Endothelial cell (in vitro differentiated cells): ENCODE results near the gene FGGY. TPM values are rescaled to one million over a fixed set of nuclear protein-coding genes. Genes with fewer than 3 reads are reported as not detected.
A peak's percentile ranks its signal among the peaks of the same experiment; 100 is the strongest.
"Not testable (repeated sequence)": the region's sequence is repeated elsewhere in the genome, so short reads cannot be mapped to it uniquely, and the experiment has no call there.

ENCODE experiments used
- DNase-seq: peaks from one replicate; pipeline ENCODE4 v3.0.0; 2021; ENCODE audit warnings: low spot score
- H3K27ac Mint-ChIP-seq: one replicate; pipeline ENCODE4 v1.8.0; 2021; ENCODE audit warnings: mixed read lengths, inconsistent platforms; ENCODE audit not compliant: unreplicated experiment
- H3K27me3 Mint-ChIP-seq: one replicate; pipeline ENCODE4 v1.8.0; 2021; ENCODE audit warnings: mild to moderate bottlenecking, moderate library complexity, mixed read lengths, inconsistent platforms; ENCODE audit not compliant: unreplicated experiment
- H3K36me3 Mint-ChIP-seq: one replicate; pipeline ENCODE4 v1.8.0; 2021; ENCODE audit warnings: mild to moderate bottlenecking, low read depth, mixed read lengths, inconsistent platforms; ENCODE audit not compliant: unreplicated experiment
- H3K4me1 Mint-ChIP-seq: one replicate; pipeline ENCODE4 v1.8.0; 2021; ENCODE audit warnings: mild to moderate bottlenecking, mixed read lengths, inconsistent platforms; ENCODE audit not compliant: unreplicated experiment
- H3K4me3 Mint-ChIP-seq: one replicate; pipeline ENCODE4 v1.8.0; 2021; ENCODE audit warnings: mild to moderate bottlenecking, mixed read lengths, inconsistent platforms; ENCODE audit not compliant: unreplicated experiment
- H3K9me3 Mint-ChIP-seq: one replicate; pipeline ENCODE4 v1.8.0; 2021; ENCODE audit warnings: mixed read lengths, inconsistent platforms; ENCODE audit not compliant: unreplicated experiment
- CTCF ChIP-seq: fragments of 200-600 bp; sonication (generic); IDR thresholded peaks from one replicate; pipeline ENCODE4 v1.5.0; 2021; ENCODE audit warnings: antibody characterized with exemption; ENCODE audit not compliant: unreplicated experiment
- total RNA-seq: library from RNA; stranded (reverse); fragmentation: NEBNext Ultra II Directional; extraction: Animal tissue kit (Norgen Biotek cat#: 25700); gene quantifications from one replicate; pipeline ENCODE4 v1.2.1, GENCODE V29; 2021; ENCODE audit not compliant: unreplicated experiment

Gene FGGY
- total RNA-seq, 1 donor from 2014 or later: 41.2 TPM

DNA sequence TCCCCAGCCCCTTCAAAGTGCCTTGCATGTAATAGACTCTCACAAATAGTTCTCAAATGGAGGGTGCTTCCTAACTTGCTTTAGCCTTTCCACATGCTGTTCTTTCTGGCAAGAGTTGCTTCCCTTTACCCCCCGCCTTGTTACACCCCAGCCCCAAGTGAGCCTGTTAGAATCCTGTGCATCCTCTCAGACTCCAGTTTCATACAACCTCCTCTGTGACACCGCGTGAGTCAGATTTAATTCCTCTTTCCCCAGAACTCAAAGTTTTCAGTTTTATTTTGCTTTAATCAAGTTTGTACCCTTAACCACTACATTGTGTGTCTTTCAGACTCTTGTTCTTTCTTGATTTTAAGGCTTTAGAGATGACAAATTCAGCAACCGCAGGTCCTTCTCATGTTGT lies 283.4 kb downstream of the FGGY start:
- H3K36me3 Mint-ChIP-seq: peaks cover 17% of the 10 kb centered on the region
- no peak overlapping the region for H3K4me3 Mint-ChIP-seq
- DNase-seq: no peak
- no peaks in the 10 kb centered on the region for H3K4me1 Mint-ChIP-seq
- no peaks in the 10 kb centered on the region for H3K9me3 Mint-ChIP-seq
- peaks cover 1% of the 10 kb centered on the region for H3K27me3 Mint-ChIP-seq
- TF ChIP-seq CTCF: no peak
- no peak overlapping the region for H3K27ac Mint-ChIP-seq

- not testable (repeated sequence) for H3K27ac Mint-ChIP-seq, DNase-seq, H3K9me3 Mint-ChIP-seq, H3K4me3 Mint-ChIP-seq, H3K36me3 Mint-ChIP-seq, H3K27me3 Mint-ChIP-seq
- H3K4me1 Mint-ChIP-seq: peaks cover 13% of the 10 kb centered on the region
Observed at GRCh38 chr1:59592410-59592809, 295.5 kb downstream of the FGGY start.

- no peaks in the 10 kb centered on the region for H3K36me3 Mint-ChIP-seq
- H3K4me3 Mint-ChIP-seq: no peak overlapping the region
- peaks cover 13% of the 10 kb centered on the region for H3K4me1 Mint-ChIP-seq
- no peaks in the 10 kb centered on the region for H3K27me3 Mint-ChIP-seq
- no peak overlapping the region for H3K27ac Mint-ChIP-seq
- DNase-seq: no peak
- no peaks in the 10 kb centered on the region for H3K9me3 Mint-ChIP-seq
- no peak for TF ChIP-seq CTCF
Observed at GRCh38 chr1:59592924-59593323, 296.0 kb downstream of the FGGY start.

DNA sequence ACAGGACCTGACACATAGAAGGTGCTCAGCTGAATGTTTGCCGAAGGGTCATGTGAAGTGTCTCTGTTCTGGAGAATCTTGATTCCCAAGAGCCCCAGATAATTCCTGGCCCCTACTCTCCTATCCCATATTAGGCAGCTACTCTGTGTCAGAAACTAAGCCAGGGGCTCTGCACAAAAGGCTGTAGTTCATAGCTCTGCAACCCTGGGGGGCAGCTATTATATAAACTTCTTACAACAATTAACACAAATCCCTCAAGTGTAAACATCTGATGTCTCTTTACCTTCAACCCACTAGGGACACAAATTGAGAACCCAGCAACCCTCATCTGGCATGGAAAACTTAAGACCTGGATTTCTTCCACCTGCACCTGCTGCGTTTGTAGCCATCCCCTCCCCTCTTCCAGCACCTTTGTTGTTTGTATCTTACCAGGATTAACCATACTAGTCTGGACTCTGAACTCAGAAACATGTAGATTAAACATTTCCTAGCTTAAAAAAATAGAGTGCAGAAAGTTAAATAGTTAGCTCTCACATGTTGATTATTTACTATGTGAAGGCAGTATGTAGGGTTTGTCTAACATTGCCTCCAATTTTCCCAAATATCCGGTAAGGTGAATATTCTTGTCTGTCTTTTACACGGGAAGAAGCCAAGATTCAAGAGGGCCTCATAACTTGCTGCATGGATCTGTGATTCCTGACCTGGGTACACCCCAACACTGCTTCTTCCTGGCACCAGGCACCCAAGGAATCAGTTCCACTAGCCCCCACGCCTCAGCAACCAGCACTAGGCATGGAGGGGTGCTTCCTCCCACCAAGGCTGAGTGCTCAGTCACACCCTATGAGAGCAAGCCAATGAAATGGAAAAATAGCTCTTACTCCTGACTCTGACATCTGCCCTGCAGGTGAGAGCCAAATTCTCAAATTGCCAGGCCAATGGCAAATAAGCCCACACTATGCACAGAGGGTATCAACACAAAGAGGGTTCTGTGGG lies 297.2 kb downstream of the FGGY start:
- Mint-ChIP-seq H3K4me3 (peak overlapping the region; percentile 40), H3K27me3 (no peaks in the 10 kb centered on the region), H3K27ac (no peak overlapping the region), H3K9me3 (no peaks in the 10 kb centered on the region), H3K4me1 (peaks cover 13% of the 10 kb centered on the region), H3K36me3 (no peaks in the 10 kb centered on the region)
- no peak for DNase-seq
- no peak for TF ChIP-seq CTCF

GRCh38 chr1:59595774-59596173 lies 298.9 kb downstream of the FGGY start:
- no peak for TF ChIP-seq CTCF
- H3K27ac Mint-ChIP-seq: peak overlapping the region; percentile 46
- no peaks in the 10 kb centered on the region for H3K9me3 Mint-ChIP-seq
- no peak overlapping the region for H3K4me3 Mint-ChIP-seq
- no peaks in the 10 kb centered on the region for H3K27me3 Mint-ChIP-seq
- no peak for DNase-seq
- no peaks in the 10 kb centered on the region for H3K36me3 Mint-ChIP-seq
- H3K4me1 Mint-ChIP-seq: peaks cover 13% of the 10 kb centered on the region
